Measurements from ENCODE around the gene GNS.

DNA sequence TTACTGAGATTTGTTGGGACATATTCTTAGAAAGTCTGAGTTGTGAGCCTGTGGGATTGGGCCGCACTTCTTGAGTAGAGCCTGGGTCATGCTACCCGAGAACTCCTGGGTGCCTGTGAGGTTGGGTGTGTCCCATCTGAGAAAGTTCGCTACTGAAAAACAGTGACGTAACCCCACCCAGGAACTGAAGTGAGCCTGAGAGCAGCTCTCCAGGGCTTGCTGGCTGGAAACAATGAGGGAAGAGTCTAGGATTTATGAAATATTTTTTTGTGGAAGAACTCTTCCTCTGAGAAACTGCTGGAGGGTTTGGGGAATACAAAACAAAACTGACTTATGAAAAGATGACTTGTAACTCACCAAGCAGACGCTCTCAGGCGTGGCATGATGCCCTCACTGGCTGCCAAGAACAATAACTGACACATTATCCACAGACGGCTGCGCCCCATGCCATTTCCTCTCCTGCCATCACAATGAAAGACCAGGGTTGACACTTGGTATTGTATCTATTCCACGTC lies 79.7 kb downstream of the GNS start:
- TF ChIP-seq SP1 (IDR thresholded peaks at IDR 0.05) (no peak), FOXA1 (IDR thresholded peaks at IDR 0.05) (no peak), BHLHE40 (IDR thresholded peaks at IDR 0.05; ENCODE audit: borderline replicate concordance) (no peak), FOXK2 (IDR thresholded peaks at IDR 0.05) (no peak), LEF1 (IDR thresholded peaks at IDR 0.05; ENCODE audit: borderline replicate concordance) (no peak), HDGF (IDR thresholded peaks at IDR 0.05; ENCODE audit: borderline replicate concordance) (no peak), ELF4 (IDR thresholded peaks at IDR 0.05) (no peak), FOXM1 (IDR thresholded peaks at IDR 0.05; ENCODE audit: borderline replicate concordance) (no peak)
- TF ChIP-seq, protein P1, sequence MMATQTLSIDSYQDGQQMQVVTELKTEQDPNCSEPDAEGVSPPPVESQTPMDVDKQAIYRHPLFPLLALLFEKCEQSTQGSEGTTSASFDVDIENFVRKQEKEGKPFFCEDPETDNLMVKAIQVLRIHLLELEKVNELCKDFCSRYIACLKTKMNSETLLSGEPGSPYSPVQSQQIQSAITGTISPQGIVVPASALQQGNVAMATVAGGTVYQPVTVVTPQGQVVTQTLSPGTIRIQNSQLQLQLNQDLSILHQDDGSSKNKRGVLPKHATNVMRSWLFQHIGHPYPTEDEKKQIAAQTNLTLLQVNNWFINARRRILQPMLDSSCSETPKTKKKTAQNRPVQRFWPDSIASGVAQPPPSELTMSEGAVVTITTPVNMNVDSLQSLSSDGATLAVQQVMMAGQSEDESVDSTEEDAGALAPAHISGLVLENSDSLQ (IDR thresholded peaks at IDR 0.05), result no peak

Measured in HEK293T (cell line).